HG02938 (cell line): ENCODE results near the gene ACAN.

ENCODE experiments used
- ATAC-seq: cut with Tn5 transposase; IDR thresholded peaks from one replicate; pipeline ENCODE4 v1.9.1; 2021; ENCODE audit warnings: mild to moderate bottlenecking, moderate library complexity; ENCODE audit not compliant: unreplicated experiment

Gene ACAN

GRCh38 chr15:88800738-88801137 is 2.5 kb upstream of the ACAN start:
- ATAC-seq = no peak

- no peak for ATAC-seq
Observed at GRCh38 chr15:88802250-88802990, 816 bp upstream of the ACAN start.

- no peak for ATAC-seq
Observed at GRCh38 chr15:88802991-88803240, 320 bp upstream of the ACAN start.

GRCh38 chr15:88803920-88804247 is 648 bp downstream of the ACAN start:
- ATAC-seq = no peak

- ATAC-seq = no peak
Observed at GRCh38 chr15:88804257-88804656, 1.0 kb downstream of the ACAN start.

- no peak for ATAC-seq
Observed at GRCh38 chr15:88805031-88805780, 2.0 kb downstream of the ACAN start.

GRCh38 chr15:88810446-88810845 is 7.2 kb downstream of the ACAN start:
- ATAC-seq = no peak

DNA sequence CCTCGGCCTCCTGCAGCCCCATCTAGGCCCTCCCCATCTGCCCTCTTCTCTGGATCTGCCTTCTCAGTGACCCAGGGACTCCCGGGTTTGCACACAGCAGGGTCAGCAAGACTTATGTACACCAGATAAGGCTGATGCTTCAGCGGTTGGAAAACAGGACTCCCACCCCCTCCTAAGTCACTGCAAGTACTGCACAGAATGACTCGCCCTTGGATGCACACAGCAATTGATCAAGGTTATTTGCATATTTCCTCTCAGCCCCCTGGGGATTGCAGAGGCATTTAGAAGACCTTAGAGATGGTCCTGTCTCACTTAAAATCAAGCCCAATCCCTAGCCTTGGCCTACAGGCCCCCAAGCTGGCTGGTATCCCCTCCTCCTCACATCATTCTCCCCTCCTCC is 8.9 kb downstream of the ACAN start:
- ATAC-seq = no peak

- no peak for ATAC-seq
Observed at GRCh38 chr15:88813960-88814359, 10.7 kb downstream of the ACAN start.

- ATAC-seq = no peak
Observed at GRCh38 chr15:88814393-88814792, 11.2 kb downstream of the ACAN start.

GRCh38 chr15:88818920-88819319 is 15.7 kb downstream of the ACAN start:
- no peak for ATAC-seq

DNA sequence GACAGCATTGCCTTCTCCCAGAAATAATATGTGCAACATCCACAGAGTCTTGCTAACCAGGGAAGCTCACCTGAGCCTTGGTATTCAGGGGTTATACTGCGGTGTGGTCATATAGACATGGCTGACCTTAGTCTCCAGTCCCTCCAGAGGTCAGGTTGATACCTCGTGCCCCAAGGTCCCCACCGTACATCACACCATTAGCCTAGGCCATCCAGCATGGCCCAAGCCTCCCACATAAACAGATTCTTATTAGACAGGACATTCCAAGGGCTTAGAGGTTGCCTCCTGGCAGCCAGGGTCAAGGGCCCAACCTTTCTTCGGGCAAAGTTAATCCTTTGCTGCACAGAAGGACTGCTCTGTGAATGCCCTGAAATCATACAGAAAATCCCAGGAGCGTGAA is 18.8 kb downstream of the ACAN start:
- ATAC-seq = no peak

- no peak for ATAC-seq
Observed at GRCh38 chr15:88828791-88829190, 25.6 kb downstream of the ACAN start.

DNA sequence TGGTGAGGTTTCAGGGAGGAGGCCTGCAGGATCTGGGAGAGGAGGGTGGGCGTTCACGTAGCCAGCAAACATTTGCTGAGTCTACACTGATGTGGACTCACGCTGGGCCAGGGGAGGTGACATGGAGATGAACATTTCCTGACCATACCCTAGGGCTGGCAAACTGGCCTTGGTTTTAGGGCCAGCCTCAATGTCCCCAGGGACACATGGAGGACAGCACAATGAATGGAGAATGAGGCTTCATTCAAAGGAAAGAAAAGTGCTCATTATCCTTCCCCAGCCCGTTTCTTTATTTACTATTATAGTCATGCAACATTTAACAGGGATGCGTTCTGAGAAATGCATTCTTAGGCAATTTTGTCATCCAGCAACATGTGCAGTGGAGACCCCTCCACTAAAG is 26.8 kb downstream of the ACAN start:
- no peak for ATAC-seq

GRCh38 chr15:88832820-88833730 is 29.8 kb downstream of the ACAN start:
- no peak for ATAC-seq

DNA sequence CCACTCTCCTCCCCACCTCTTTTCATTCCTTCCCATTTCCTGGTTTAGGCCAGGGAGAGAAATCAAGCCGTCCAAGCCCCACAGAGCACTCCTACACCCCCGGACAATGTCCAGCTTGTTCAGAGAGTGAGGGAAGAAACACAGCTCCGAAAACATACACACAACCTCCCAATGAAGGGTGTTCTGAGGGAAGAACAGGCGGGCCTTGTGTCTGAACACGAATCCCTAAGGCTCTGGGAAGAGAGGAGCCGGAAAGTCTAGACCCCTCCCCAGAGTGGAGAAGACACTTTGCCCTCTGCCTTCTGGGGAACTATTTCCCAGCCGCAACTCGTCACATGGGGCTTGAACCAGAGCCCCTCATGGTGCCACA is 30.5 kb downstream of the ACAN start:
- ATAC-seq = no peak

DNA sequence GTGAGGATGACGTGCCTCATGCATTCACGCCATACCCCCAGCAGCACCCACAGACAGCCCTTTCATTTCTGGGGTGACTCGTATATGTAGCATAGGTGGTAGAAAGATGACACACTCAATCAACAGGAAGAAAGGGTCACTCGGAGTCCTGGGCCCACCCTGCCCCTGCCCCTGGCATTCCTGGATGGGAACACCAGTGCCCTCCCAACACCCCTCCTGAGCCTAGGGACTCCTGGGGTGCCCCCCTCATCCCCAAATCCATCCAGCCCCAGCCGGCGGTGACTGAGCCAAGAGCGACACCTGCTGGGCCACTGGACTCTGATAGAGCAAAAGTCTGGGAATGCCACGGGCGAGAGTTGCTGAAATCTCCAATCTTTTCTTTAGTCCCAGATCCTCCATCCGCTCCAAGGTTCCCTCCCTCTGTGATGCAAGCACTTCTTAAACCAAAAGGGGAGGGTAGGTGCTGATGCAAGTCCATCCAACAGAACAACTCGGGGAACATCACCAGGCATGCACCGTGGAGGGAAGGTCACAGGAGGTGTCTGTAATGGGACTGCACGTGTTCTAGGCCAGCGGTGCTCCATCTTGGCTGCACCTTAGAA is 31.1 kb downstream of the ACAN start:
- no peak for ATAC-seq

GRCh38 chr15:88835119-88835518 is 31.9 kb downstream of the ACAN start:
- ATAC-seq = no peak

DNA sequence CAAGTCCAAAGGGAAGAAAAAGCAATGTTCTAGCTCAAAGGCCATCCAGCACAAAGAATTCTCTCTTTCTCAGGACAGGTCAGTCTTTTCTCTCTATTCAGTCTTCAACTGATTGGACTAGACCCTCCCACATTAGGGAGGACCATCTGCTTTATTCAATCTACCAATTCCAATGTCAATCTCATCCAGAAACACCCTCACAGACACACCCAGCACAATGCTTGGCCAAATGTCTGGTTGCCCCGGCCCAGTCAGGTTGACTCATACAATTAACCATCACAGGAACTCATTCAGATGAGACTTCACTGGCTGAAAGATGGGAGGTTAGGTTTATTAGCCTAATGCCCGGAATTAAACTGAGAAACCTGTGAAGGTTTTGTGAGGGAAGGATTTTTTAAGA is 32.4 kb downstream of the ACAN start:
- ATAC-seq = no peak

DNA sequence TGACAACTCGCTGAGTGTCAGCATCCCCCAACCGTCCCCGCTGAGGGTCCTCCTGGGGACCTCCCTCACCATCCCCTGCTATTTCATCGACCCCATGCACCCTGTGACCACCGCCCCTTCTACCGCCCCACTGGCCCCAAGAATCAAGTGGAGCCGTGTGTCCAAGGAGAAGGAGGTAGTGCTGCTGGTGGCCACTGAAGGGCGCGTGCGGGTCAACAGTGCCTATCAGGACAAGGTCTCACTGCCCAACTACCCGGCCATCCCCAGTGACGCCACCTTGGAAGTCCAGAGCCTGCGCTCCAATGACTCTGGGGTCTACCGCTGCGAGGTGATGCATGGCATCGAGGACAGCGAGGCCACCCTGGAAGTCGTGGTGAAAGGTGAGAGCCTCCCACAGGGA is 35.4 kb downstream of the ACAN start:
- no peak for ATAC-seq

DNA sequence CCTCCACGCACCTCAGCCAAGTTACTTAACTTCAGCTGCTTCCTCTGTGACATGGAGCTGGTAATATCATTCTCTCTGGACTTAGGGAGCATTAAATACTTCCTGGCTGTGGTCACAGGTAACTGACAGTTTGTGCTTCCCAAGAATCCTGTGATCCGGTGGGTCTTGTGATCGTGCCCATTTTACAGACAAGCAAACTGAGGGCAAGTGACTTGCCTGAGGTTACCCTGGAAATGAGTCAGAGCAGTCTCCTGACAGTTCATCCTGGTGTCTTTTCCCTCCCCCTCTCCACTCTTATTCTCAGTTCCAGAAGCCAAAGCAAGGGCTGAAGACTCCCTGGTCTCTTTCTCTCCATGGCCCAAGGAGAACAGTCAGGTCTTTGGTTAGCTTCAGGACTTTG is 35.9 kb downstream of the ACAN start:
- no peak for ATAC-seq

DNA sequence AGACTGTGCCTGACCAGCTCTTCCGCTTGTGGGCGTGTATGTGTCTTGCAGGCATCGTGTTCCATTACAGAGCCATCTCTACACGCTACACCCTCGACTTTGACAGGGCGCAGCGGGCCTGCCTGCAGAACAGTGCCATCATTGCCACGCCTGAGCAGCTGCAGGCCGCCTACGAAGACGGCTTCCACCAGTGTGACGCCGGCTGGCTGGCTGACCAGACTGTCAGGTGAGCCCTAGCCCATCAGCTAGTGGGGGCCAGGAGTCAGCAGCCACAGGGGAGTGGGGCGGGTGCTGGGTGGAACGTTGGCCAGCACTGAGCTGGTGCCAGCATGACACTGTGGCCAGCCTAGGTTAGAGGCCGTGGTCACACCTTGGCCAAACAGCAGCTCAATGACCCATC is 36.7 kb downstream of the ACAN start:
- ATAC-seq = no peak
